ENCODE results near the gene PITPNC1. TPM values are rescaled to one million over a fixed set of nuclear protein-coding genes. Genes with fewer than 3 reads are reported as not detected.

Gene PITPNC1
- total RNA-seq, 6 donors from 2014 or later: 8.5 to 23.3 (median 13.7) TPM

GRCh38 chr17:67666710-67667109 is 289.6 kb downstream of the PITPNC1 start:
- TF ChIP-seq, protein P1, sequence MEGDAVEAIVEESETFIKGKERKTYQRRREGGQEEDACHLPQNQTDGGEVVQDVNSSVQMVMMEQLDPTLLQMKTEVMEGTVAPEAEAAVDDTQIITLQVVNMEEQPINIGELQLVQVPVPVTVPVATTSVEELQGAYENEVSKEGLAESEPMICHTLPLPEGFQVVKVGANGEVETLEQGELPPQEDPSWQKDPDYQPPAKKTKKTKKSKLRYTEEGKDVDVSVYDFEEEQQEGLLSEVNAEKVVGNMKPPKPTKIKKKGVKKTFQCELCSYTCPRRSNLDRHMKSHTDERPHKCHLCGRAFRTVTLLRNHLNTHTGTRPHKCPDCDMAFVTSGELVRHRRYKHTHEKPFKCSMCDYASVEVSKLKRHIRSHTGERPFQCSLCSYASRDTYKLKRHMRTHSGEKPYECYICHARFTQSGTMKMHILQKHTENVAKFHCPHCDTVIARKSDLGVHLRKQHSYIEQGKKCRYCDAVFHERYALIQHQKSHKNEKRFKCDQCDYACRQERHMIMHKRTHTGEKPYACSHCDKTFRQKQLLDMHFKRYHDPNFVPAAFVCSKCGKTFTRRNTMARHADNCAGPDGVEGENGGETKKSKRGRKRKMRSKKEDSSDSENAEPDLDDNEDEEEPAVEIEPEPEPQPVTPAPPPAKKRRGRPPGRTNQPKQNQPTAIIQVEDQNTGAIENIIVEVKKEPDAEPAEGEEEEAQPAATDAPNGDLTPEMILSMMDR (IDR thresholded peaks at IDR 0.05): no peak
- no peak for TF ChIP-seq POLR2A (IDR thresholded peaks at IDR 0.05)
- TF ChIP-seq POLR2AphosphoS5 (IDR thresholded peaks at IDR 0.05): no peak
- TF ChIP-seq EP300 (IDR thresholded peaks at IDR 0.05): no peak
- Histone ChIP-seq H3K4me3 (no peak overlapping the region), H3K27me3 (no peaks in the 10 kb centered on the region), H3K9me3 (no peaks in the 10 kb centered on the region), H3K27ac (no peak overlapping the region), H3K4me1 (no peaks in the 10 kb centered on the region), H3K36me3 (peaks cover 0 to 11% (median 3%) of the 10 kb centered on the region in 4 donors)
- DNase-seq: no peak
- ATAC-seq (ENCODE audit: low FRiP score in 2 of 2): no peak
- 88 to 100% methylated on average over 2 of the region's 2 CpGs for WGBS, 2 donors

GRCh38 chr17:67671493-67671892 is 294.4 kb downstream of the PITPNC1 start:
- no peak overlapping the region for H3K4me3 ChIP-seq
- H3K4me1 ChIP-seq: no peaks in the 10 kb centered on the region
- TF ChIP-seq, protein P1 (IDR thresholded peaks at IDR 0.05): no peak
- no peak for TF ChIP-seq POLR2AphosphoS5 (IDR thresholded peaks at IDR 0.05)
- no peak for TF ChIP-seq POLR2A (IDR thresholded peaks at IDR 0.05)
- no peak for TF ChIP-seq EP300 (IDR thresholded peaks at IDR 0.05)
- ATAC-seq (ENCODE audit: low FRiP score in 2 of 2) (no peak), DNase-seq (no peak)
- no peak overlapping the region for H3K27ac ChIP-seq
- H3K36me3 ChIP-seq: peaks cover 0 to 11% (median 5%) of the 10 kb centered on the region in 4 donors
- no peaks in the 10 kb centered on the region for H3K9me3 ChIP-seq
- H3K27me3 ChIP-seq: no peaks in the 10 kb centered on the region
- 54 to 60% methylated on average over 2 to 3 of the region's 3 CpGs for WGBS, 2 donors

DNA sequence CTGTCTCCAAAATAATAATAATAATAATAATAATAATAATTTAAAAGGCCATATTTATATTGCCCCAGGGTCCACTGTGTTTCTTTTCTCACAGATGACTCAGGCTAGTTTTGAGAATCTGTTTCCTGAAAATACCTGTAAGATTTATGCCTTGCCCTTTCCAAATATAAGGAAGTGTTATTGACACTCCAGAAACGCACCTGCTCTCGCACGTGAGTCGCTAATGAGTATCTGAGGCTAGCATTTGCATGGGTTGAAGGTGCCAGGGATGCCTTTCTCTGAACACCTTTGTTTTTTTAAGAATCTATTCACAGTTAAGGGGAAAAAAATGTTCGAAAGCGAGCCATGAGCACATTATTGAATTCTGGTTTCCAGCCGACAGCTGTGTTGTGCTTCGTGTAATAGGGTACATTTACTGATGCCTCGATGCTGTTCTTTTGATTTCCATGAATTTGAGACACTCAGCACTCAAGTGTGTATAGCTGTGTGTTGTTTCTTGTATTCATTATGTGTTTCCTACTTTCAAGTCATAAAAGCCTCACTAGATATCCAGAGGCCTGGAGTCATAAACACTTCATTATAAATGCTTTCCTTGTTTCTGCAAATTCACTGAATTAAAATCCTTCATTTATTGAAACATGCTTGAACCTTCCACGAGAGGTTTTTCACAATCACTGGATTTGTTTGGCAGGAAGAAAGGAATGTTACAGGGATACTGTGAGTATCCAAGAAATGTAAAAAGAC is 295.7 kb downstream of the PITPNC1 start:
- no peaks in the 10 kb centered on the region for H3K4me1 ChIP-seq
- DNase-seq (peak in 1 of 2 donors; percentile 31), ATAC-seq (ENCODE audit: low FRiP score in 2 of 2) (no peak)
- no peak overlapping the region for H3K27ac ChIP-seq
- H3K36me3 ChIP-seq: peaks cover 0 to 11% (median 5%) of the 10 kb centered on the region in 4 donors
- TF ChIP-seq POLR2AphosphoS5 (IDR thresholded peaks at IDR 0.05) (no peak), POLR2A (IDR thresholded peaks at IDR 0.05) (no peak)
- no peaks in the 10 kb centered on the region for H3K27me3 ChIP-seq
- no peaks in the 10 kb centered on the region for H3K9me3 ChIP-seq
- H3K4me3 ChIP-seq: no peak overlapping the region
- 83 to 84% methylated on average over 10 of the region's 10 CpGs for WGBS, 2 donors

DNA sequence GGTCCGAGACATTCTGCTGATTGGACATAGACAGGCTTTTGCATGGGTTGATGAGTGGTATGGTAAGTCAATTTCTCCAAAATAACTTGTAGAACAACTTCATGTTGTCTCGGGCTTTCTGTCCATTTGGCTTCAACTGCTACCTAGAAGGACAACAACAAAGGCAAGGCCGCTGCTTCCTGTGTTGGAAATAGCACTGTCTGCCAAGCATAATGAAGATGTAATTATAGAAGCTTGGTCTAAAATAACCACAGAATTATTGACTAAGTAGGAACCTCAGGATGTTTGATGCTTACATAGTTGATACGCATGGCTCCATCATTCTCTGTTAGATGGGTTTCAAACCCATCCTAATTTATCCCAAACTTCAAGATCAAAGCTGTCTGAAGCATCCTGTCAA is 298.4 kb downstream of the PITPNC1 start:
- WGBS, 2 donors: 80 to 87% methylated on average over 4 of the region's 4 CpGs
- no peak overlapping the region for H3K27ac ChIP-seq

GRCh38 chr17:67676305-67676704 is 299.2 kb downstream of the PITPNC1 start:
- 76 to 78% methylated on average over 4 of the region's 4 CpGs for WGBS, 2 donors
- Histone ChIP-seq H3K9me3 (no peaks in the 10 kb centered on the region), H3K36me3 (peaks cover 0 to 6% (median 0%) of the 10 kb centered on the region in 4 donors), H3K27me3 (no peaks in the 10 kb centered on the region), H3K4me1 (no peaks in the 10 kb centered on the region), H3K27ac (no peak overlapping the region), H3K4me3 (no peak overlapping the region)
- DNase-seq: no peak
- no peak for ATAC-seq (ENCODE audit: low FRiP score in 2 of 2)
- no peak for TF ChIP-seq POLR2AphosphoS5 (IDR thresholded peaks at IDR 0.05)
- no peak for TF ChIP-seq EP300 (IDR thresholded peaks at IDR 0.05)
- TF ChIP-seq, protein P1 (IDR thresholded peaks at IDR 0.05): no peak
- no peak for TF ChIP-seq POLR2A (IDR thresholded peaks at IDR 0.05)

More for the DNA sequence above, 298.4 kb downstream of the PITPNC1 start:
- H3K9me3 ChIP-seq: no peaks in the 10 kb centered on the region
- TF ChIP-seq EP300 (IDR thresholded peaks at IDR 0.05) (no peak), POLR2A (IDR thresholded peaks at IDR 0.05) (no peak), POLR2AphosphoS5 (IDR thresholded peaks at IDR 0.05) (no peak)
- TF ChIP-seq, protein P1 (IDR thresholded peaks at IDR 0.05): no peak
- ATAC-seq (ENCODE audit: low FRiP score in 2 of 2): no peak
- no peaks in the 10 kb centered on the region for H3K4me1 ChIP-seq
- DNase-seq: no peak
- H3K4me3 ChIP-seq: no peak overlapping the region
- peaks cover 0 to 6% (median under 1%) of the 10 kb centered on the region in 4 donors for H3K36me3 ChIP-seq
- no peaks in the 10 kb centered on the region for H3K27me3 ChIP-seq

Measured in upper lobe of left lung (tissue), 6 donors.